KBM-7 (cell line): ENCODE results near the gene WDSUB1.

ENCODE experiments used
- DNase-seq: peaks from one replicate; pipeline ENCODE4 v3.0.0-alpha.2; 2015
- in situ Hi-C: fragments of 300-500 bp; cut with MboI; formaldehyde crosslinking; loops from 2 replicates; pipeline ENCODE4 v1.14.3; 2020; ENCODE audit warnings: low sequenced_read_pairs, low pct_unique_long_range_greater_than_20kb, mixed read lengths

Gene WDSUB1

GRCh38 chr2:159202568-159203071, 83.9 kb downstream of the WDSUB1 start:
- no peak for DNase-seq
- in situ Hi-C loops = no loop called here

GRCh38 chr2:159201360-159202063, 85.0 kb downstream of the WDSUB1 start:
- DNase-seq = no peak
- in situ Hi-C loops = no loop called here

GRCh38 chr2:159200498-159200897, 86.0 kb downstream of the WDSUB1 start:
- in situ Hi-C loops = no loop called here
- DNase-seq = no peak

GRCh38 chr2:159199761-159200465, 86.6 kb downstream of the WDSUB1 start:
- in situ Hi-C loops = no loop called here
- DNase-seq = no peak

GRCh38 chr2:159199236-159199635, 87.3 kb downstream of the WDSUB1 start:
- in situ Hi-C loops = no loop called here
- no peak for DNase-seq

GRCh38 chr2:159196393-159196925, 90.0 kb downstream of the WDSUB1 start:
- DNase-seq = no peak
- in situ Hi-C loops = no loop called here

- in situ Hi-C loops = no loop called here
- no peak for DNase-seq
Measured at GRCh38 chr2:159195697-159196096, 90.8 kb downstream of the WDSUB1 start.

- DNase-seq = no peak
- in situ Hi-C loops = no loop called here
Measured at GRCh38 chr2:159194241-159194640, 92.3 kb downstream of the WDSUB1 start.

- in situ Hi-C loops = no loop called here
Measured at GRCh38 chr2:159193791-159194190, 92.7 kb downstream of the WDSUB1 start.

GRCh38 chr2:159192371-159192918, 94.1 kb downstream of the WDSUB1 start:
- DNase-seq = no peak
- in situ Hi-C loops = no loop called here

More at GRCh38 chr2:159193791-159194190, 92.7 kb downstream of the WDSUB1 start:
- DNase-seq = peak; percentile 48

- in situ Hi-C loops = no loop called here
- no peak for DNase-seq
Measured at GRCh38 chr2:159188449-159188848, 98.1 kb downstream of the WDSUB1 start.

GRCh38 chr2:159187106-159187505, 99.4 kb downstream of the WDSUB1 start:
- in situ Hi-C loops = no loop called here
- no peak for DNase-seq

- in situ Hi-C loops = no loop called here
- no peak for DNase-seq
Measured at GRCh38 chr2:159186462-159186861, 100.0 kb downstream of the WDSUB1 start.
